MM.1S (cell line): Measurements from ENCODE around the gene LGALS8.

Experiments used
- EZH2 ChIP-seq: fragments of 300-600 bp; sonication (generic); optimal IDR thresholded peaks from 2 replicates; pipeline ENCODE3; 2017; ENCODE audit warnings: low read depth, mild to moderate bottlenecking, antibody characterized with exemption, low read length, mixed read lengths
- TF ChIP-seq, protein P1 (sequence below): fragments of 300-600 bp; sonication (generic); IDR thresholded peaks from 2 replicates; pipeline ENCODE4 v1.5.1; 2016; ENCODE audit warnings: antibody characterized with exemption, low read length, mixed read lengths

DNA sequence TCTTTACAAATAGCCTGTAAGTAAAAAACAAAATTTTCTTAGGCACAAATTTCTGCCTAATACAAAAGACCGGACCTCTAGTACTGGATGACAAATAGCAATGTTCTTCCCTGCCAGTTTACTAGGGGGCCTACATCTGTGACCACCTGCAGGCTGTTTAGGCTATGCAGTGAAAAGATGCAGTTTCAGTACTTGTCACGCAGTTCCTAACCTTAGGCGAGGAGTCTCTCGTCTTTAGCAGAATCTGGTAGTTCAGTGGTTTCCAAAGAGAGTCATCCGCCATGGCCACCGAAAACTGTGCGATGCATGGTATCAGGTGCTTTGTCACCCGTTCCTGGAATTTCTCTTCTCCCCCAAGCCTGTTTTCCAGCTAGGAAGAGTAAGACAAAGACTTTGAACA, 29.6 kb downstream of the LGALS8 start:
- TF ChIP-seq, protein P1, sequence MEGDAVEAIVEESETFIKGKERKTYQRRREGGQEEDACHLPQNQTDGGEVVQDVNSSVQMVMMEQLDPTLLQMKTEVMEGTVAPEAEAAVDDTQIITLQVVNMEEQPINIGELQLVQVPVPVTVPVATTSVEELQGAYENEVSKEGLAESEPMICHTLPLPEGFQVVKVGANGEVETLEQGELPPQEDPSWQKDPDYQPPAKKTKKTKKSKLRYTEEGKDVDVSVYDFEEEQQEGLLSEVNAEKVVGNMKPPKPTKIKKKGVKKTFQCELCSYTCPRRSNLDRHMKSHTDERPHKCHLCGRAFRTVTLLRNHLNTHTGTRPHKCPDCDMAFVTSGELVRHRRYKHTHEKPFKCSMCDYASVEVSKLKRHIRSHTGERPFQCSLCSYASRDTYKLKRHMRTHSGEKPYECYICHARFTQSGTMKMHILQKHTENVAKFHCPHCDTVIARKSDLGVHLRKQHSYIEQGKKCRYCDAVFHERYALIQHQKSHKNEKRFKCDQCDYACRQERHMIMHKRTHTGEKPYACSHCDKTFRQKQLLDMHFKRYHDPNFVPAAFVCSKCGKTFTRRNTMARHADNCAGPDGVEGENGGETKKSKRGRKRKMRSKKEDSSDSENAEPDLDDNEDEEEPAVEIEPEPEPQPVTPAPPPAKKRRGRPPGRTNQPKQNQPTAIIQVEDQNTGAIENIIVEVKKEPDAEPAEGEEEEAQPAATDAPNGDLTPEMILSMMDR, result no peak
- no peak for TF ChIP-seq EZH2
